C4-2B (cell line): Measurements from ENCODE around the gene MASTL.

ENCODE experiments used
- CTCF ChIP-seq: fragments of 450-650 bp; conservative IDR thresholded peaks from 2 replicates; pipeline ENCODE4 v1.5.1; 2017; ENCODE audit warnings: mild to moderate bottlenecking
- ZFX ChIP-seq: fragments of 450-650 bp; IDR thresholded peaks from 2 replicates; pipeline ENCODE4 v1.6.1; 2017

GRCh38 chr10:27143686-27144085, 11.5 kb upstream of the MASTL start:
- TF ChIP-seq CTCF, result no peak
- TF ChIP-seq ZFX, result no peak
